Cardiac muscle cell (in vitro differentiated cells and primary cell): ENCODE measurements around the gene KLHL28. TPM values are rescaled to one million over a fixed set of nuclear protein-coding genes. Genes with fewer than 3 reads are reported as not detected.

Source experiments
- DNase-seq, 2 donors: peaks; one replicate each; pipeline versions ENCODE4 v3.0.0 to v3.0.0-alpha.2; 2010 to 2017; ENCODE audit warnings: low read depth in 1 of 2, low spot score in 1 of 2
- H3K27ac ChIP-seq: fragments of 200-600 bp; sonication (generic); 2 replicates; pipeline ENCODE4 v1.5.1; 2016
- H3K27me3 ChIP-seq: fragments of 200-600 bp; sonication (generic); 2 replicates; pipeline ENCODE4 v1.6.0; 2016; ENCODE audit warnings: control low read depth
- H3K36me3 ChIP-seq: fragments of 200-600 bp; sonication (generic); 2 replicates; pipeline ENCODE4 v1.5.1; 2016; ENCODE audit warnings: control low read depth
- H3K4me1 ChIP-seq: fragments of 200-600 bp; sonication (generic); 2 replicates; pipeline ENCODE4 v1.8.1; 2017; ENCODE audit warnings: low read depth, mild to moderate bottlenecking, mixed run types
- H3K4me3 ChIP-seq: fragments of 200-600 bp; sonication (generic); 2 replicates; pipeline ENCODE4 v1.5.1; 2016; ENCODE audit warnings: mild to moderate bottlenecking
- H3K9me3 ChIP-seq: fragments of 200-600 bp; sonication (generic); 2 replicates; pipeline ENCODE4 v1.5.1; 2017; ENCODE audit warnings: low read depth, mild to moderate bottlenecking, control low read depth
- CTCF ChIP-seq: IDR thresholded peaks from 2 replicates; pipeline ENCODE4 v1.5.1; 2012; ENCODE audit warnings: low read depth, mild to moderate bottlenecking, low read length
- polyA plus RNA-seq: library from polyadenylated mRNA; unstranded; fragments of >200 nt; fragmentation: Nextera tagmentation; extraction: Ambion mirVana; gene quantifications from 2 replicates; pipeline ENCODE4 v1.2.1, GENCODE V29; 2016
- total RNA-seq: library from RNA; depleted of rRNA; stranded (reverse); fragments of >200 nt; gene quantifications from 2 replicates; pipeline ENCODE4 v1.2.3, GENCODE V29; 2016

The KLHL28 gene
- total and polyA plus RNA-seq, 2 experiments from 2014 or later = 8.8 to 12.9 TPM

DNA sequence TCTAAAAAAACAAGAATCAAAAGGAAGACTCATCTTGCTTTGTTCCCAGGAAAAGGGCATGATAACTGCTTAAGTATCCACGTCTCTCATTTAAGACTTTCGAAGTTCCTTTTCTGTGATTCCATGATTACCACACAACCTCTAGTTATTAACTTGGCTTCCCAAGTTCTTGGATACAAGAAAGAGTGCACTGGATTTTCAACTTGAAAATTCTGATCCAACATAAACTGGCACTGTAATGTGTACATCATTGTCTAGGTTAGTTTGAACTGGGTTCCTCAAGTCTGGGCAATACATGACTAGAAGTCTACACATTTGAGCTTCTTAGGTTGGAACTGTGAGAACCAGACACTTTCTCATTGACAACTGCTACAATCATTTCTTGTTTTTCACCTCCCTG lies 1.6 kb downstream of the KLHL28 start:
- peak overlapping the region; percentile 87 for H3K4me3 ChIP-seq
- H3K4me1 ChIP-seq = peaks cover 23% of the 10 kb centered on the region
- H3K9me3 ChIP-seq = no peaks in the 10 kb centered on the region
- H3K27me3 ChIP-seq = no peaks in the 10 kb centered on the region
- TF ChIP-seq CTCF = no peak
- H3K27ac ChIP-seq = peak overlapping the region; percentile 74
- peak in 1 of 2 donors; percentile 21 for DNase-seq
- no peaks in the 10 kb centered on the region for H3K36me3 ChIP-seq

GRCh38 chr14:44959538-44959937 lies 2.2 kb downstream of the KLHL28 start:
- Histone ChIP-seq H3K4me1 (peaks cover 23% of the 10 kb centered on the region), H3K9me3 (no peaks in the 10 kb centered on the region), H3K27me3 (no peaks in the 10 kb centered on the region), H3K27ac (no peak overlapping the region), H3K36me3 (no peaks in the 10 kb centered on the region), H3K4me3 (peak overlapping the region; percentile 87)
- no peak for TF ChIP-seq CTCF
- no peak for DNase-seq

GRCh38 chr14:44956866-44957265 lies 4.9 kb downstream of the KLHL28 start:
- Histone ChIP-seq H3K27ac (no peak overlapping the region), H3K4me1 (peaks cover 23% of the 10 kb centered on the region), H3K36me3 (no peaks in the 10 kb centered on the region), H3K9me3 (no peaks in the 10 kb centered on the region), H3K27me3 (no peaks in the 10 kb centered on the region), H3K4me3 (no peak overlapping the region)
- DNase-seq = no peak
- TF ChIP-seq CTCF = no peak

GRCh38 chr14:44955528-44955927 lies 6.2 kb downstream of the KLHL28 start:
- no peak overlapping the region for H3K4me3 ChIP-seq
- no peaks in the 10 kb centered on the region for H3K9me3 ChIP-seq
- no peak overlapping the region for H3K27ac ChIP-seq
- peaks cover 23% of the 10 kb centered on the region for H3K4me1 ChIP-seq
- no peak for TF ChIP-seq CTCF
- no peaks in the 10 kb centered on the region for H3K27me3 ChIP-seq
- DNase-seq = no peak
- no peaks in the 10 kb centered on the region for H3K36me3 ChIP-seq

GRCh38 chr14:44954750-44955149 lies 7.0 kb downstream of the KLHL28 start:
- Histone ChIP-seq H3K36me3 (no peaks in the 10 kb centered on the region), H3K27me3 (no peaks in the 10 kb centered on the region), H3K4me1 (peaks cover 18% of the 10 kb centered on the region), H3K27ac (no peak overlapping the region), H3K4me3 (no peak overlapping the region), H3K9me3 (no peaks in the 10 kb centered on the region)
- no peak for TF ChIP-seq CTCF
- DNase-seq = no peak
